H1 (cell line): ENCODE data around the gene INHBC. TPM values are rescaled to one million over a fixed set of nuclear protein-coding genes. Genes with fewer than 3 reads are reported as not detected.

Experiments
- CBX8 ChIP-seq: fragments of 300-800, 300-1000 bp; sonication (generic); IDR thresholded peaks from 2 replicates; pipeline ENCODE4 v1.7.1; 2016; ENCODE audit warnings: low read depth, low read length, borderline replicate concordance
- RNF2 ChIP-seq: fragments of 200-900, 300-1000 bp; sonication (generic); IDR thresholded peaks from 2 replicates; pipeline ENCODE4 v1.7.1; 2016; ENCODE audit warnings: borderline replicate concordance, low read depth, mild to moderate bottlenecking, antibody characterized with exemption, low read length; ENCODE audit not compliant: poor library complexity, severe bottlenecking; ENCODE audit errors: missing control alignments
- polyA plus RNA-seq, 7 experiments: library from polyadenylated mRNA; depleted of rRNA in 3 of 7; stranded (reverse) in 5 of 7; unstranded in 2 of 7; fragments of >200 nt in 5 of 7; fragments of 200-250 nt in 2 of 7; gene quantifications; 1 replicate in 5 of 7; 2 replicates in 1 of 7; 4 replicates in 1 of 7; pipeline versions ENCODE4 v1.2.1 to v1.2.3, GENCODE V29; 2011 to 2013; ENCODE audit warnings: missing spikeins in 2 of 7, mixed read lengths in 2 of 7
- total RNA-seq: library from RNA; stranded (reverse); fragmentation: NEBNext Ultra II Directional; extraction: Animal tissue kit (Norgen Biotek cat#: 25700); gene quantifications from 2 replicates; pipeline ENCODE4 v1.2.1, GENCODE V29; 2021
- TF ChIP-seq, protein P1 (sequence below): fragments of 300-600 bp; sonication (generic); IDR thresholded peaks from 2 replicates; pipeline ENCODE4 v1.7.1; 2012; ENCODE audit warnings: low read length, moderate library complexity, mild to moderate bottlenecking, inconsistent platforms; ENCODE audit not compliant: insufficient replicate concordance

INHBC gene
- total and polyA plus RNA-seq, 2 of the 8 experiments (the other 6 are each of a cell fraction or from before 2014, with no cell fraction given), result 0.15 TPM; not detected in 1

- TF ChIP-seq, protein P1, sequence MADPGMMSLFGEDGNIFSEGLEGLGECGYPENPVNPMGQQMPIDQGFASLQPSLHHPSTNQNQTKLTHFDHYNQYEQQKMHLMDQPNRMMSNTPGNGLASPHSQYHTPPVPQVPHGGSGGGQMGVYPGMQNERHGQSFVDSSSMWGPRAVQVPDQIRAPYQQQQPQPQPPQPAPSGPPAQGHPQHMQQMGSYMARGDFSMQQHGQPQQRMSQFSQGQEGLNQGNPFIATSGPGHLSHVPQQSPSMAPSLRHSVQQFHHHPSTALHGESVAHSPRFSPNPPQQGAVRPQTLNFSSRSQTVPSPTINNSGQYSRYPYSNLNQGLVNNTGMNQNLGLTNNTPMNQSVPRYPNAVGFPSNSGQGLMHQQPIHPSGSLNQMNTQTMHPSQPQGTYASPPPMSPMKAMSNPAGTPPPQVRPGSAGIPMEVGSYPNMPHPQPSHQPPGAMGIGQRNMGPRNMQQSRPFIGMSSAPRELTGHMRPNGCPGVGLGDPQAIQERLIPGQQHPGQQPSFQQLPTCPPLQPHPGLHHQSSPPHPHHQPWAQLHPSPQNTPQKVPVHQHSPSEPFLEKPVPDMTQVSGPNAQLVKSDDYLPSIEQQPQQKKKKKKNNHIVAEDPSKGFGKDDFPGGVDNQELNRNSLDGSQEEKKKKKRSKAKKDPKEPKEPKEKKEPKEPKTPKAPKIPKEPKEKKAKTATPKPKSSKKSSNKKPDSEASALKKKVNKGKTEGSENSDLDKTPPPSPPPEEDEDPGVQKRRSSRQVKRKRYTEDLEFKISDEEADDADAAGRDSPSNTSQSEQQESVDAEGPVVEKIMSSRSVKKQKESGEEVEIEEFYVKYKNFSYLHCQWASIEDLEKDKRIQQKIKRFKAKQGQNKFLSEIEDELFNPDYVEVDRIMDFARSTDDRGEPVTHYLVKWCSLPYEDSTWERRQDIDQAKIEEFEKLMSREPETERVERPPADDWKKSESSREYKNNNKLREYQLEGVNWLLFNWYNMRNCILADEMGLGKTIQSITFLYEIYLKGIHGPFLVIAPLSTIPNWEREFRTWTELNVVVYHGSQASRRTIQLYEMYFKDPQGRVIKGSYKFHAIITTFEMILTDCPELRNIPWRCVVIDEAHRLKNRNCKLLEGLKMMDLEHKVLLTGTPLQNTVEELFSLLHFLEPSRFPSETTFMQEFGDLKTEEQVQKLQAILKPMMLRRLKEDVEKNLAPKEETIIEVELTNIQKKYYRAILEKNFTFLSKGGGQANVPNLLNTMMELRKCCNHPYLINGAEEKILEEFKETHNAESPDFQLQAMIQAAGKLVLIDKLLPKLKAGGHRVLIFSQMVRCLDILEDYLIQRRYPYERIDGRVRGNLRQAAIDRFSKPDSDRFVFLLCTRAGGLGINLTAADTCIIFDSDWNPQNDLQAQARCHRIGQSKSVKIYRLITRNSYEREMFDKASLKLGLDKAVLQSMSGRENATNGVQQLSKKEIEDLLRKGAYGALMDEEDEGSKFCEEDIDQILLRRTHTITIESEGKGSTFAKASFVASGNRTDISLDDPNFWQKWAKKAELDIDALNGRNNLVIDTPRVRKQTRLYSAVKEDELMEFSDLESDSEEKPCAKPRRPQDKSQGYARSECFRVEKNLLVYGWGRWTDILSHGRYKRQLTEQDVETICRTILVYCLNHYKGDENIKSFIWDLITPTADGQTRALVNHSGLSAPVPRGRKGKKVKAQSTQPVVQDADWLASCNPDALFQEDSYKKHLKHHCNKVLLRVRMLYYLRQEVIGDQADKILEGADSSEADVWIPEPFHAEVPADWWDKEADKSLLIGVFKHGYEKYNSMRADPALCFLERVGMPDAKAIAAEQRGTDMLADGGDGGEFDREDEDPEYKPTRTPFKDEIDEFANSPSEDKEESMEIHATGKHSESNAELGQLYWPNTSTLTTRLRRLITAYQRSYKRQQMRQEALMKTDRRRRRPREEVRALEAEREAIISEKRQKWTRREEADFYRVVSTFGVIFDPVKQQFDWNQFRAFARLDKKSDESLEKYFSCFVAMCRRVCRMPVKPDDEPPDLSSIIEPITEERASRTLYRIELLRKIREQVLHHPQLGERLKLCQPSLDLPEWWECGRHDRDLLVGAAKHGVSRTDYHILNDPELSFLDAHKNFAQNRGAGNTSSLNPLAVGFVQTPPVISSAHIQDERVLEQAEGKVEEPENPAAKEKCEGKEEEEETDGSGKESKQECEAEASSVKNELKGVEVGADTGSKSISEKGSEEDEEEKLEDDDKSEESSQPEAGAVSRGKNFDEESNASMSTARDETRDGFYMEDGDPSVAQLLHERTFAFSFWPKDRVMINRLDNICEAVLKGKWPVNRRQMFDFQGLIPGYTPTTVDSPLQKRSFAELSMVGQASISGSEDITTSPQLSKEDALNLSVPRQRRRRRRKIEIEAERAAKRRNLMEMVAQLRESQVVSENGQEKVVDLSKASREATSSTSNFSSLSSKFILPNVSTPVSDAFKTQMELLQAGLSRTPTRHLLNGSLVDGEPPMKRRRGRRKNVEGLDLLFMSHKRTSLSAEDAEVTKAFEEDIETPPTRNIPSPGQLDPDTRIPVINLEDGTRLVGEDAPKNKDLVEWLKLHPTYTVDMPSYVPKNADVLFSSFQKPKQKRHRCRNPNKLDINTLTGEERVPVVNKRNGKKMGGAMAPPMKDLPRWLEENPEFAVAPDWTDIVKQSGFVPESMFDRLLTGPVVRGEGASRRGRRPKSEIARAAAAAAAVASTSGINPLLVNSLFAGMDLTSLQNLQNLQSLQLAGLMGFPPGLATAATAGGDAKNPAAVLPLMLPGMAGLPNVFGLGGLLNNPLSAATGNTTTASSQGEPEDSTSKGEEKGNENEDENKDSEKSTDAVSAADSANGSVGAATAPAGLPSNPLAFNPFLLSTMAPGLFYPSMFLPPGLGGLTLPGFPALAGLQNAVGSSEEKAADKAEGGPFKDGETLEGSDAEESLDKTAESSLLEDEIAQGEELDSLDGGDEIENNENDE, result no peak
- TF ChIP-seq CBX8 (no peak), RNF2 (no peak)
These were observed 30.6 kb downstream of the INHBC start (continued) for GRCh38 chr12:57465030-57465746.
